Fibroblast of lung (primary cell): Measurements from ENCODE around the gene TANC1.

Source experiments
- CTCF ChIP-seq, 2 donors: IDR thresholded peaks in 1 of 2; conservative IDR thresholded peaks in 1 of 2; 1 replicate in 1 of 2; 2 replicates in 1 of 2; pipeline ENCODE4 v1.5.1; 2011 to 2012; ENCODE audit warnings: low read length in 2 of 2, control low read depth in 1 of 2, inconsistent platforms in 1 of 2, low read depth in 1 of 2, mild to moderate bottlenecking in 1 of 2
- EZH2 ChIP-seq: IDR thresholded peaks from 2 replicates; pipeline ENCODE4 v1.5.1; 2012; ENCODE audit warnings: low read length, control low read depth, mild to moderate bottlenecking; ENCODE audit errors: missing control alignments

- TF ChIP-seq CTCF (conservative IDR thresholded peaks at IDR 0.05 in 1 of 2, IDR thresholded peaks at IDR 0.05 in 1 of 2; ENCODE audit: low read depth in 1 of 2, low read length in 2 of 2) (no peak), EZH2 (no peak)
These were observed 155.3 kb downstream of the TANC1 start for GRCh38 chr2:159123786-159124185.
